IMR-90 (cell line): ENCODE results near the gene SLC10A3. TPM values are rescaled to one million over a fixed set of nuclear protein-coding genes. Genes with fewer than 3 reads are reported as not detected.
A peak's percentile ranks its signal among the peaks of the same experiment; 100 is the strongest.

Source experiments
- ATAC-seq: fragments of 200-7000 bp; cut with Tn5 transposase; 2 replicates; pipeline ENCODE4 v1.9.1; 2020; ENCODE audit warnings: low read depth, mild to moderate bottlenecking, moderate library complexity
- BruUV-seq: library from RNA; stranded (reverse); fragments of 400-500 nt; replicated peaks from 2 replicates; lab custom pipeline; 2021; lab: Mats Ljungman, UMichigan
- CTCF ChIA-PET: fragments of 300-600 bp; formaldehyde crosslinking; extraction: SDS; loops from one replicate; lab custom pipeline; 2021; ENCODE audit warnings: antibody characterized with exemption; lab: Yijun Ruan, JAX
- POLR2A ChIA-PET: fragments of 300-600 bp; sonication (Branson Sonifier 250); formaldehyde crosslinking; loops from one replicate; lab custom pipeline; 2022; ENCODE audit warnings: antibody characterized with exemption; ENCODE audit not compliant: unreplicated experiment; lab: Charles Lee
- DNase-seq: peaks from one replicate; pipeline ENCODE4 v3.0.0; 2013
- H2AFZ ChIP-seq: replicated peaks from 2 replicates; pipeline ENCODE3; 2013; ENCODE audit warnings: low read length, mild to moderate bottlenecking; ENCODE audit not compliant: poor library complexity
- H2AK5ac ChIP-seq: 2 replicates; pipeline ENCODE4 v1.6.1; 2013; ENCODE audit warnings: low read depth, low read length, inconsistent platforms
- H2AK9ac ChIP-seq: replicated peaks from 2 replicates; pipeline ENCODE3; 2013; ENCODE audit warnings: mild to moderate bottlenecking, low read depth, low read length, moderate library complexity; ENCODE audit not compliant: poor library complexity
- H2BK120ac ChIP-seq: 2 replicates; pipeline ENCODE4 v1.6.1; 2013; ENCODE audit warnings: low read depth, low read length, inconsistent platforms
- H2BK15ac ChIP-seq: 3 replicates; pipeline ENCODE4 v1.6.1; 2013; ENCODE audit warnings: low read depth, low read length, inconsistent platforms
- H2BK20ac ChIP-seq: 2 replicates; pipeline ENCODE4 v1.6.1; 2013; ENCODE audit warnings: low read depth, mild to moderate bottlenecking, inconsistent platforms, low read length, moderate library complexity
- H2BK5ac ChIP-seq: 2 replicates; pipeline ENCODE4 v1.6.1; 2013; ENCODE audit warnings: mild to moderate bottlenecking, low read depth, low read length, inconsistent platforms; ENCODE audit not compliant: poor library complexity, severe bottlenecking
- H3K14ac ChIP-seq: replicated peaks from 2 replicates; pipeline ENCODE4 v1.6.1; 2013; ENCODE audit warnings: low read depth, low read length, inconsistent platforms
- H3K18ac ChIP-seq: 2 replicates; pipeline ENCODE4 v1.6.1; 2013; ENCODE audit warnings: low read depth, low read length, control low read depth
- H3K23ac ChIP-seq: 2 replicates; pipeline ENCODE4 v1.6.1; 2013; ENCODE audit warnings: low read depth, low read length, inconsistent platforms
- H3K27ac ChIP-seq: 2 replicates; pipeline ENCODE4 v1.5.1; 2013; ENCODE audit warnings: mild to moderate bottlenecking, control low read depth, low read length; ENCODE audit not compliant: insufficient read depth
- H3K27me3 ChIP-seq: 2 replicates; pipeline ENCODE4 v1.6.1; 2013; ENCODE audit warnings: low read length; ENCODE audit not compliant: control insufficient read depth, insufficient read depth
- H3K36me3 ChIP-seq: 2 replicates; pipeline ENCODE4 v1.6.1; 2013; ENCODE audit warnings: low read length, mixed read lengths; ENCODE audit not compliant: control insufficient read depth, insufficient read depth
- H3K4ac ChIP-seq: 2 replicates; pipeline ENCODE4 v1.6.1; 2013; ENCODE audit warnings: low read depth, low read length, inconsistent platforms
- H3K4me1 ChIP-seq: 2 replicates; pipeline ENCODE4 v1.6.1; 2013; ENCODE audit warnings: low read length, mixed read lengths; ENCODE audit not compliant: control insufficient read depth, insufficient read depth
- H3K4me2 ChIP-seq: 2 replicates; pipeline ENCODE4 v1.6.1; 2013; ENCODE audit warnings: low read depth, mild to moderate bottlenecking, control low read depth, low read length, moderate library complexity
- H3K4me3 ChIP-seq: 2 replicates; pipeline ENCODE4 v1.5.1; 2013; ENCODE audit warnings: low read depth, mild to moderate bottlenecking, control low read depth, low read length, moderate library complexity; ENCODE audit not compliant: insufficient read depth
- H3K56ac ChIP-seq: 2 replicates; pipeline ENCODE4 v1.6.1; 2013; ENCODE audit warnings: low read length, inconsistent platforms; ENCODE audit not compliant: insufficient read depth; ENCODE audit errors: extremely low read depth
- H3K79me1 ChIP-seq, 2 experiments: 2 replicates each; pipeline ENCODE4 v1.6.1; 2013; ENCODE audit warnings: low read length in 2 of 2, inconsistent platforms in 1 of 2, low read depth in 1 of 2
- H3K9ac ChIP-seq: 2 replicates; pipeline ENCODE4 v1.6.1; 2013; ENCODE audit warnings: low read depth, low read length, control low read depth
- H3K9me1 ChIP-seq: 2 replicates; pipeline ENCODE4 v1.6.1; 2013; ENCODE audit warnings: low read length, inconsistent platforms; ENCODE audit not compliant: insufficient read depth
- H3K9me3 ChIP-seq: 2 replicates; pipeline ENCODE4 v1.6.1; 2013; ENCODE audit warnings: low read length; ENCODE audit not compliant: control insufficient read depth, insufficient read depth
- H4K20me1 ChIP-seq: 2 replicates; pipeline ENCODE4 v1.6.1; 2013; ENCODE audit warnings: low read length, inconsistent platforms; ENCODE audit not compliant: insufficient read depth
- H4K5ac ChIP-seq: 2 replicates; pipeline ENCODE4 v1.6.1; 2013; ENCODE audit warnings: mild to moderate bottlenecking, low read depth, low read length, control low read depth
- H4K8ac ChIP-seq, 2 experiments: 2 replicates each; pipeline ENCODE4 v1.6.1; 2013; ENCODE audit warnings: low read depth in 2 of 2, low read length in 2 of 2, control low read depth in 1 of 2, inconsistent platforms in 1 of 2
- H4K91ac ChIP-seq: 2 replicates; pipeline ENCODE4 v1.6.1; 2013; ENCODE audit warnings: low read depth, low read length, inconsistent platforms; ENCODE audit not compliant: insufficient read depth
- BHLHE40 ChIP-seq: fragments of 150-350 bp; IDR thresholded peaks from 2 replicates; pipeline ENCODE4 v1.6.1; 2016; ENCODE audit warnings: mild to moderate bottlenecking, low read depth, low read length
- CEBPB ChIP-seq: IDR thresholded peaks from 2 replicates; pipeline ENCODE4 v1.6.1; 2012; ENCODE audit warnings: low read depth, low read length, improper control_type of control experiment
- CHD1 ChIP-seq: IDR thresholded peaks from 2 replicates; pipeline ENCODE4 v1.6.1; 2012; ENCODE audit warnings: low read depth, low read length, improper control_type of control experiment
- CTCF ChIP-seq: conservative IDR thresholded peaks from 2 replicates; pipeline ENCODE4 v1.5.1; 2012; ENCODE audit warnings: mild to moderate bottlenecking, low read depth, low read length, improper control_type of control experiment
- ELK1 ChIP-seq: fragments of 150-350 bp; IDR thresholded peaks from 2 replicates; pipeline ENCODE4 v1.6.1; 2016; ENCODE audit warnings: low read depth, mild to moderate bottlenecking, low read length, moderate library complexity, borderline replicate concordance
- FOS ChIP-seq: fragments of 150-350 bp; IDR thresholded peaks from 2 replicates; pipeline ENCODE4 v1.6.1; 2016; ENCODE audit warnings: low read depth, low read length
- MAFK ChIP-seq: IDR thresholded peaks from 2 replicates; pipeline ENCODE4 v1.6.1; 2012; ENCODE audit warnings: low read depth, low read length, improper control_type of control experiment
- MAZ ChIP-seq: IDR thresholded peaks from 2 replicates; pipeline ENCODE4 v1.6.1; 2012; ENCODE audit warnings: low read depth, mild to moderate bottlenecking, low read length, improper control_type of control experiment, moderate library complexity, borderline replicate concordance
- MXI1 ChIP-seq: IDR thresholded peaks from 2 replicates; pipeline ENCODE4 v1.6.1; 2012; ENCODE audit warnings: low read depth, mild to moderate bottlenecking, low read length, moderate library complexity, borderline replicate concordance
- NFE2L2 ChIP-seq: fragments of 150-350 bp; IDR thresholded peaks from 2 replicates; pipeline ENCODE4 v1.6.1; 2016; ENCODE audit warnings: low read depth, mild to moderate bottlenecking, low read length
- POLR2A ChIP-seq: IDR thresholded peaks from 2 replicates; pipeline ENCODE4 v1.6.1; 2012; ENCODE audit warnings: mild to moderate bottlenecking, low read depth, low read length
- RAD21 ChIP-seq: IDR thresholded peaks from 2 replicates; pipeline ENCODE4 v1.6.1; 2012; ENCODE audit warnings: low read length, improper control_type of control experiment
- RCOR1 ChIP-seq: IDR thresholded peaks from 2 replicates; pipeline ENCODE4 v1.6.1; 2012; ENCODE audit warnings: mild to moderate bottlenecking, low read length, improper control_type of control experiment; ENCODE audit not compliant: insufficient replicate concordance
- RFX5 ChIP-seq: IDR thresholded peaks from 2 replicates; pipeline ENCODE4 v1.8.0; 2012; ENCODE audit warnings: low read depth, mild to moderate bottlenecking, low read length, moderate library complexity
- SMC3 ChIP-seq: fragments of 150-350 bp; IDR thresholded peaks from 2 replicates; pipeline ENCODE4 v1.6.1; 2016; ENCODE audit warnings: low read depth, mild to moderate bottlenecking, antibody characterized with exemption, low read length, moderate library complexity
- USF2 ChIP-seq: fragments of 150-350 bp; IDR thresholded peaks from 2 replicates; pipeline ENCODE4 v1.6.1; 2017; ENCODE audit warnings: mild to moderate bottlenecking, antibody characterized with exemption, low read length, low read depth
- WGBS, 2 experiments: methylation state at CpG; one replicate each; pipeline versions ENCODE4 v1.1.5 to v1.1.7; 2013; ENCODE audit warnings: missing lambda C conversion rate in 2 of 2; ENCODE audit not compliant: insufficient read length in 1 of 2; ENCODE audit errors: extremely low coverage in 2 of 2; 5-methylcytosine and 5-hydroxymethylcytosine counted together
- dilution Hi-C: fragments of 300-500 bp; cut with HindIII; formaldehyde crosslinking; loops from one replicate; pipeline ENCODE4 v1.14.3; 2018; ENCODE audit warnings: low sequenced_read_pairs; ENCODE audit not compliant: unreplicated experiment
- in situ Hi-C: fragments of 300-500 bp; cut with MboI; formaldehyde crosslinking; loops from 3 replicates; pipeline ENCODE4 v1.14.3; 2019; ENCODE audit warnings: low sequenced_read_pairs, inconsistent platforms, mixed read lengths
- intact Hi-C: fragments of 100-400 bp; cut with micrococcal nuclease; formaldehyde crosslinking; loops from 2 replicates; pipeline ENCODE4 v1.10.0; 2022
- polyA plus RNA-seq, 3 experiments: library from polyadenylated mRNA; depleted of rRNA; stranded (reverse); fragments of >200 nt; gene quantifications; 2 replicates each; pipeline ENCODE4 v1.2.3, GENCODE V29; 2012; ENCODE audit warnings: low replicate concordance in 1 of 3
- total RNA-seq: library from RNA; depleted of rRNA; stranded (reverse); fragments of >200 nt; gene quantifications from 2 replicates; pipeline ENCODE4 v1.2.3, GENCODE V29; 2012

Gene SLC10A3
- total and polyA plus RNA-seq, 2 of the 4 experiments (the other 2 are of a cell fraction): 15.2 to 24.6 TPM

GRCh38 chrX:154467556-154467955 is 22.9 kb downstream of the SLC10A3 start:
- H3K27me3 ChIP-seq: no peaks in the 10 kb centered on the region
- no peak overlapping the region for H3K14ac ChIP-seq
- H3K27ac ChIP-seq: no peak overlapping the region
- H3K36me3 ChIP-seq: peaks cover 82% of the 10 kb centered on the region
- no peak overlapping the region for H3K4ac ChIP-seq
- TF ChIP-seq MAZ: no peak
- no peak for TF ChIP-seq MXI1
- TF ChIP-seq RCOR1: no peak
- TF ChIP-seq POLR2A: no peak
- TF ChIP-seq CEBPB: no peak
- no peak for TF ChIP-seq FOS
- no peak for TF ChIP-seq ELK1
- no peak for TF ChIP-seq MAFK
- no peak for TF ChIP-seq NFE2L2
- TF ChIP-seq CHD1: no peak
- no peak for TF ChIP-seq CTCF
- TF ChIP-seq USF2: no peak
- no peak for TF ChIP-seq SMC3
- no peak for TF ChIP-seq RFX5
- TF ChIP-seq BHLHE40: no peak
- no peak for TF ChIP-seq RAD21
- H3K18ac ChIP-seq: no peak overlapping the region
- no peak overlapping the region for H2AK9ac ChIP-seq
- no peak overlapping the region for H3K56ac ChIP-seq
- POLR2A ChIA-PET: no interaction called here
- in situ Hi-C loops: no loop called here
- dilution Hi-C loops: no loop called here
- H4K20me1 ChIP-seq: peaks cover 7% of the 10 kb centered on the region; the same call in 1 of the 2 replicates
- H3K79me1 ChIP-seq: peaks cover 0 to 7% of the 10 kb centered on the region in 2 experiments; a peak in 2 of 4 replicates
- no peak overlapping the region for H2BK15ac ChIP-seq
- H2BK20ac ChIP-seq: no peak overlapping the region
- H3K4me2 ChIP-seq: no peak overlapping the region
- H4K5ac ChIP-seq: no peak overlapping the region
- DNase-seq (no peak), ATAC-seq (no peak)
- no peaks in the 10 kb centered on the region for H3K9me1 ChIP-seq
- no peak overlapping the region for H2AK5ac ChIP-seq
- no peak overlapping the region for H3K4me3 ChIP-seq
- intact Hi-C loops: no loop called here
- no peak overlapping the region for H4K91ac ChIP-seq
- H2BK120ac ChIP-seq: no peak overlapping the region
- H3K4me1 ChIP-seq: no peaks in the 10 kb centered on the region
- H2AFZ ChIP-seq: no peak overlapping the region
- peaks cover 1% of the 10 kb centered on the region; the same call in 1 of the 2 replicates for H3K9me3 ChIP-seq
- no peak overlapping the region for H2BK5ac ChIP-seq
- H4K8ac ChIP-seq: no peak overlapping the region
- TSS peak; percentile 36 for BruUV-seq
- no peak overlapping the region for H3K9ac ChIP-seq
- 97% methylated on average over 10 of the region's 21 CpGs; no CpG with 5 or more reads in 1 of the 2 experiments for WGBS, 2 experiments
- CTCF ChIA-PET: no interaction called here
- no peak overlapping the region for H3K23ac ChIP-seq
